Fibroblast of lung (primary cell): ENCODE results near the gene SST. TPM values are rescaled to one million over a fixed set of nuclear protein-coding genes. Genes with fewer than 3 reads are reported as not detected.
A peak's percentile ranks its signal among the peaks of the same experiment; 100 is the strongest.
"Not testable (repeated sequence)": the region's sequence is repeated elsewhere in the genome, so short reads cannot be mapped to it uniquely, and the experiment has no call there.

Experiments used
- DNase-seq, 2 donors: peaks; one replicate each; pipeline versions ENCODE4 v3.0.0 to v3.0.0-alpha.2; 2010; ENCODE audit warnings: low read depth in 2 of 2
- H2AFZ ChIP-seq: 2 replicates; pipeline ENCODE4 v1.5.1; 2012; ENCODE audit warnings: low read length, control low read depth, inconsistent platforms
- H3K27ac ChIP-seq: 2 replicates; pipeline ENCODE4 v1.5.1; 2011; ENCODE audit warnings: low read length, control low read depth; ENCODE audit not compliant: insufficient read depth
- H3K27me3 ChIP-seq: 2 replicates; pipeline ENCODE4 v1.5.1; 2011; ENCODE audit warnings: mild to moderate bottlenecking, low read length; ENCODE audit not compliant: control insufficient read depth, insufficient read depth
- H3K36me3 ChIP-seq: 2 replicates; pipeline ENCODE4 v1.5.1; 2011; ENCODE audit warnings: low read length; ENCODE audit not compliant: control insufficient read depth, insufficient read depth
- H3K4me1 ChIP-seq: 2 replicates; pipeline ENCODE4 v1.5.1; 2011; ENCODE audit warnings: low read length; ENCODE audit not compliant: control insufficient read depth, insufficient read depth; ENCODE audit errors: extremely low read depth
- H3K4me2 ChIP-seq: 2 replicates; pipeline ENCODE4 v1.5.1; 2011; ENCODE audit warnings: low read length, control low read depth; ENCODE audit not compliant: insufficient read depth; ENCODE audit errors: extremely low read depth
- H3K4me3 ChIP-seq, 4 experiments: fragments of 200-600 bp in 1 of 4; sonication (generic) in 1 of 4; replicated peaks in 1 of 4; 2 replicates each; pipeline ENCODE4 v1.5.1; 2011 to 2016; ENCODE audit warnings: low read length in 4 of 4, low read depth in 3 of 4, mild to moderate bottlenecking in 3 of 4, control low read depth in 2 of 4, inconsistent platforms in 1 of 4, mixed read lengths in 1 of 4; ENCODE audit not compliant: insufficient read depth in 1 of 4; ENCODE audit errors: control extremely low read depth in 1 of 4
- H3K79me2 ChIP-seq: 2 replicates; pipeline ENCODE4 v1.5.1; 2012; ENCODE audit warnings: mild to moderate bottlenecking, low read length, inconsistent platforms; ENCODE audit not compliant: control insufficient read depth, insufficient read depth
- H3K9ac ChIP-seq: 2 replicates; pipeline ENCODE4 v1.5.1; 2011; ENCODE audit warnings: mild to moderate bottlenecking, low read length, control low read depth; ENCODE audit not compliant: insufficient read depth
- H3K9me3 ChIP-seq: 2 replicates; pipeline ENCODE4 v1.5.1; 2012; ENCODE audit warnings: low read depth, low read length; ENCODE audit not compliant: control insufficient read depth, insufficient read depth
- H4K20me1 ChIP-seq: 2 replicates; pipeline ENCODE4 v1.5.1; 2011; ENCODE audit warnings: low read length; ENCODE audit not compliant: control insufficient read depth, insufficient read depth; ENCODE audit errors: extremely low read depth
- CTCF ChIP-seq, 2 donors: IDR thresholded peaks in 1 of 2; conservative IDR thresholded peaks in 1 of 2; 1 replicate in 1 of 2; 2 replicates in 1 of 2; pipeline ENCODE4 v1.5.1; 2011 to 2012; ENCODE audit warnings: low read length in 2 of 2, control low read depth in 1 of 2, inconsistent platforms in 1 of 2, low read depth in 1 of 2, mild to moderate bottlenecking in 1 of 2
- EZH2 ChIP-seq: IDR thresholded peaks from 2 replicates; pipeline ENCODE4 v1.5.1; 2012; ENCODE audit warnings: low read length, control low read depth, mild to moderate bottlenecking; ENCODE audit errors: missing control alignments
- polyA plus RNA-seq, 2 donors: library from polyadenylated mRNA; depleted of rRNA in 1 of 2; stranded (reverse) in 1 of 2; unstranded in 1 of 2; fragments of >200 nt; gene quantifications; 2 replicates each; pipeline ENCODE4 v1.2.1, GENCODE V29; 2011 to 2012; ENCODE audit warnings: missing spikeins in 1 of 2
- total RNA-seq: library from RNA; depleted of rRNA; stranded (reverse); fragments of >200 nt; gene quantifications from 2 replicates; pipeline ENCODE4 v1.2.1, GENCODE V29; 2014

SST gene
- total and polyA plus RNA-seq, 2 donors (not counting 1 experiment from before 2014, with no cell fraction given): not detected

- H4K20me1 ChIP-seq: no peaks in the 10 kb centered on the region
- TF ChIP-seq EZH2 (no peak), CTCF (conservative IDR thresholded peaks at IDR 0.05 in 1 of 2, IDR thresholded peaks at IDR 0.05 in 1 of 2; ENCODE audit: low read depth in 1 of 2, low read length in 2 of 2) (no peak)
Observed at GRCh38 chr3:187684880-187685279, 14.7 kb upstream of the SST start.

GRCh38 chr3:187684444-187684843 lies 14.2 kb upstream of the SST start:
- Histone ChIP-seq H3K4me3 (no peak overlapping the region), H3K27me3 (no peaks in the 10 kb centered on the region), H3K79me2 (no peaks in the 10 kb centered on the region), H3K4me1 (no peaks in the 10 kb centered on the region), H3K27ac (no peak overlapping the region), H2AFZ (no peak overlapping the region), H3K9ac (no peak overlapping the region), H3K36me3 (no peaks in the 10 kb centered on the region), H3K9me3 (no peaks in the 10 kb centered on the region), H3K4me2 (no peak overlapping the region), H4K20me1 (no peaks in the 10 kb centered on the region)
- DNase-seq: no peak
- TF ChIP-seq EZH2 (no peak), CTCF (conservative IDR thresholded peaks at IDR 0.05 in 1 of 2, IDR thresholded peaks at IDR 0.05 in 1 of 2; ENCODE audit: low read depth in 1 of 2, low read length in 2 of 2) (no peak)

More at GRCh38 chr3:187684880-187685279, 14.7 kb upstream of the SST start:
- Histone ChIP-seq H3K27ac (no peak overlapping the region), H2AFZ (no peak overlapping the region), H3K4me2 (no peak overlapping the region), H3K9me3 (no peaks in the 10 kb centered on the region), H3K4me3 (no peak overlapping the region), H3K79me2 (no peaks in the 10 kb centered on the region), H3K27me3 (no peaks in the 10 kb centered on the region), H3K4me1 (no peaks in the 10 kb centered on the region), H3K36me3 (no peaks in the 10 kb centered on the region), H3K9ac (no peak overlapping the region)
- peak in 1 of 2 donors; percentile 77 for DNase-seq

GRCh38 chr3:187681756-187682155 lies 11.6 kb upstream of the SST start:
- H3K27ac ChIP-seq, H3K4me1 ChIP-seq, H4K20me1 ChIP-seq, H3K79me2 ChIP-seq, H3K9me3 ChIP-seq, DNase-seq, H3K4me2 ChIP-seq, H3K27me3 ChIP-seq, H3K9ac ChIP-seq, H3K4me3 ChIP-seq, H3K36me3 ChIP-seq, H2AFZ ChIP-seq: not testable (repeated sequence)
